Activated naive CD4-positive, alpha-beta T cell treated with anti-CD3 and anti-CD28 coated beads for 36 hours (primary cell): ENCODE measurements around the gene DYDC2. TPM values are rescaled to one million over a fixed set of nuclear protein-coding genes. Genes with fewer than 3 reads are reported as not detected.
"Not testable (repeated sequence)": the region's sequence is repeated elsewhere in the genome, so short reads cannot be mapped to it uniquely, and the experiment has no call there.

Source experiments
- CTCF ChIA-PET: fragments of 350-600 bp; sonication (Branson Sonifier 250); formaldehyde crosslinking; loops from one replicate; lab custom pipeline; 2021; ENCODE audit warnings: antibody characterized with exemption; lab: Charles Lee
- DNase-seq: peaks from one replicate; pipeline ENCODE4 v3.0.0-alpha.2; 2020
- H3K27ac Mint-ChIP-seq: one replicate; pipeline ENCODE4 v1.8.0; 2021; ENCODE audit warnings: mild to moderate bottlenecking, mixed read lengths
- H3K27me3 Mint-ChIP-seq: one replicate; pipeline ENCODE4 v1.8.0; 2021; ENCODE audit warnings: low read depth, mixed read lengths
- H3K36me3 Mint-ChIP-seq: one replicate; pipeline ENCODE4 v1.8.0; 2021; ENCODE audit warnings: low read depth, mixed read lengths
- H3K4me1 Mint-ChIP-seq: one replicate; pipeline ENCODE4 v1.8.0; 2021; ENCODE audit warnings: low read depth, mixed read lengths
- H3K4me3 Mint-ChIP-seq: one replicate; pipeline ENCODE4 v1.8.0; 2021; ENCODE audit warnings: mild to moderate bottlenecking, moderate library complexity, mixed read lengths
- H3K9me3 Mint-ChIP-seq: one replicate; pipeline ENCODE4 v1.8.0; 2021; ENCODE audit warnings: mixed read lengths
- intact Hi-C: fragments of 100-400 bp; cut with micrococcal nuclease; formaldehyde crosslinking; loops from one replicate; pipeline ENCODE4 v1.15.1; 2023
- total RNA-seq, 2 experiments: library from RNA; stranded (reverse); gene quantifications; one replicate each; pipeline ENCODE4 v1.2.3, GENCODE V29; 2021

Gene DYDC2
- total RNA-seq, 2 experiments from 2014 or later: not detected

GRCh38 chr10:80333983-80334382, 22.6 kb upstream of the DYDC2 start:
- Mint-ChIP-seq H3K27me3 (peaks cover 1% of the 10 kb centered on the region), H3K36me3 (no peaks in the 10 kb centered on the region), H3K9me3 (no peaks in the 10 kb centered on the region), H3K4me1 (no peaks in the 10 kb centered on the region), H3K4me3 (no peak overlapping the region), H3K27ac (no peak overlapping the region)
- intact Hi-C loops: no loop called here
- DNase-seq: no peak
- CTCF ChIA-PET: no interaction called here

- peaks cover 5% of the 10 kb centered on the region for H3K27me3 Mint-ChIP-seq
- H3K9me3 Mint-ChIP-seq: no peaks in the 10 kb centered on the region
- CTCF ChIA-PET: interaction anchor here (1.3 kb wide), 1 partner anchor 34 kb away, joined by 4 read pairs; no protein-coding TSS in a partner anchor
- no peak overlapping the region for H3K4me3 Mint-ChIP-seq
- no peaks in the 10 kb centered on the region for H3K4me1 Mint-ChIP-seq
- no peaks in the 10 kb centered on the region for H3K36me3 Mint-ChIP-seq
- no peak overlapping the region for H3K27ac Mint-ChIP-seq
- intact Hi-C loops: no loop called here
- DNase-seq: no peak
Observed at GRCh38 chr10:80344276-80344675, 12.3 kb upstream of the DYDC2 start.

GRCh38 chr10:80344912-80345311, 11.7 kb upstream of the DYDC2 start:
- no peak overlapping the region for H3K4me3 Mint-ChIP-seq
- no peaks in the 10 kb centered on the region for H3K4me1 Mint-ChIP-seq
- intact Hi-C loops: no loop called here
- no peak overlapping the region for H3K27ac Mint-ChIP-seq
- H3K9me3 Mint-ChIP-seq: no peaks in the 10 kb centered on the region
- H3K27me3 Mint-ChIP-seq: peaks cover 5% of the 10 kb centered on the region
- CTCF ChIA-PET: interaction anchor here (1.3 to 1.5 kb wide), 2 partner anchors 33 to 808 kb away, joined by 3 to 4 read pairs; no protein-coding TSS in a partner anchor
- no peaks in the 10 kb centered on the region for H3K36me3 Mint-ChIP-seq
- DNase-seq: no peak

GRCh38 chr10:80350251-80350650, 6.3 kb upstream of the DYDC2 start:
- DNase-seq: no peak
- Mint-ChIP-seq H3K27ac (no peak overlapping the region), H3K4me1 (no peaks in the 10 kb centered on the region), H3K27me3 (peaks cover 20% of the 10 kb centered on the region), H3K9me3 (no peaks in the 10 kb centered on the region), H3K4me3 (no peak overlapping the region), H3K36me3 (no peaks in the 10 kb centered on the region)
- intact Hi-C loops: no loop called here
- CTCF ChIA-PET: interaction anchor here (1.0 to 1.2 kb wide), 2 partner anchors 10 to 28 kb away, joined by 3 to 4 read pairs; no protein-coding TSS in a partner anchor

GRCh38 chr10:80351220-80351619, 5.4 kb upstream of the DYDC2 start:
- no peak for DNase-seq
- Mint-ChIP-seq H3K36me3 (no peaks in the 10 kb centered on the region), H3K4me3 (no peak overlapping the region), H3K4me1 (no peaks in the 10 kb centered on the region), H3K27me3 (peaks cover 25% of the 10 kb centered on the region), H3K9me3 (no peaks in the 10 kb centered on the region), H3K27ac (no peak overlapping the region)
- intact Hi-C loops: no loop called here
- CTCF ChIA-PET: interaction anchor here (1.2 kb wide), 1 partner anchor 27 kb away, joined by 4 read pairs; no protein-coding TSS in a partner anchor

- H3K4me1 Mint-ChIP-seq: peaks cover 8% of the 10 kb centered on the region
- DNase-seq: no peak
- intact Hi-C loops: no loop called here
- no peaks in the 10 kb centered on the region for H3K36me3 Mint-ChIP-seq
- peak overlapping the region; percentile 71 for H3K4me3 Mint-ChIP-seq
- CTCF ChIA-PET: interaction anchor here (0.7 kb wide), 1 partner anchor 21 kb away, joined by 4 read pairs; no protein-coding TSS in a partner anchor
- no peak overlapping the region for H3K27ac Mint-ChIP-seq
- peaks cover 2% of the 10 kb centered on the region for H3K9me3 Mint-ChIP-seq
- H3K27me3 Mint-ChIP-seq: peaks cover 19% of the 10 kb centered on the region
Observed at GRCh38 chr10:80356989-80357850, 639 bp downstream of the DYDC2 start.

GRCh38 chr10:80357851-80358125, 1.2 kb downstream of the DYDC2 start:
- no peaks in the 10 kb centered on the region for H3K36me3 Mint-ChIP-seq

GRCh38 chr10:80358925-80359324, 2.3 kb downstream of the DYDC2 start:
- H3K36me3 Mint-ChIP-seq, DNase-seq, H3K27ac Mint-ChIP-seq, intact Hi-C loops, H3K4me3 Mint-ChIP-seq, H3K9me3 Mint-ChIP-seq, H3K4me1 Mint-ChIP-seq: not testable (repeated sequence)
- peaks cover 15% of the 10 kb centered on the region for H3K27me3 Mint-ChIP-seq
- CTCF ChIA-PET: interaction anchor here (0.7 to 1.2 kb wide), 2 partner anchors 20 to 304 kb away, joined by 3 to 4 read pairs; no protein-coding TSS in a partner anchor

More at GRCh38 chr10:80357851-80358125, 1.2 kb downstream of the DYDC2 start:
- CTCF ChIA-PET: interaction anchor here (0.7 kb wide), 1 partner anchor 20 kb away, joined by 4 read pairs; no protein-coding TSS in a partner anchor
- Mint-ChIP-seq H3K4me3 (no peak overlapping the region), H3K9me3 (peaks cover 2% of the 10 kb centered on the region), H3K27ac (no peak overlapping the region), H3K4me1 (peaks cover 8% of the 10 kb centered on the region), H3K27me3 (peaks cover 17% of the 10 kb centered on the region)
- intact Hi-C loops: no loop called here
- no peak for DNase-seq

- CTCF ChIA-PET: interaction anchor here (0.7 to 1.2 kb wide), 2 partner anchors 10 to 304 kb away, joined by 3 to 4 read pairs; no protein-coding TSS in a partner anchor
- intact Hi-C loops: no loop called here
- Mint-ChIP-seq H3K36me3 (no peaks in the 10 kb centered on the region), H3K27me3 (peaks cover 15% of the 10 kb centered on the region), H3K4me3 (no peak overlapping the region), H3K27ac (no peak overlapping the region), H3K9me3 (peaks cover 2% of the 10 kb centered on the region), H3K4me1 (peaks cover 8% of the 10 kb centered on the region)
- DNase-seq: no peak
Observed at GRCh38 chr10:80359644-80360043, 3.1 kb downstream of the DYDC2 start.

GRCh38 chr10:80365510-80365909, 8.9 kb downstream of the DYDC2 start:
- intact Hi-C loops: no loop called here

GRCh38 chr10:80371467-80371866, 14.9 kb downstream of the DYDC2 start:
- Mint-ChIP-seq H3K4me1 (no peaks in the 10 kb centered on the region), H3K27ac (no peak overlapping the region), H3K4me3 (no peak overlapping the region), H3K36me3 (peaks cover 5% of the 10 kb centered on the region), H3K9me3 (peaks cover 8% of the 10 kb centered on the region), H3K27me3 (no peaks in the 10 kb centered on the region)
- intact Hi-C loops: no loop called here
- DNase-seq: no peak
- CTCF ChIA-PET: no interaction called here

More at GRCh38 chr10:80365510-80365909, 8.9 kb downstream of the DYDC2 start:
- CTCF ChIA-PET: interaction anchor here (0.7 to 3.2 kb wide), 2 partner anchors 12 to 342 kb away, joined by 4 to 14 read pairs; no protein-coding TSS in a partner anchor
- DNase-seq: no peak
- H3K4me3 Mint-ChIP-seq: no peak overlapping the region
- no peak overlapping the region for H3K27ac Mint-ChIP-seq
- no peaks in the 10 kb centered on the region for H3K27me3 Mint-ChIP-seq
- H3K9me3 Mint-ChIP-seq: peaks cover 8% of the 10 kb centered on the region
- peaks cover 6% of the 10 kb centered on the region for H3K36me3 Mint-ChIP-seq
- no peaks in the 10 kb centered on the region for H3K4me1 Mint-ChIP-seq

GRCh38 chr10:80372675-80373074, 16.1 kb downstream of the DYDC2 start:
- peaks cover 4% of the 10 kb centered on the region for H3K36me3 Mint-ChIP-seq
- peaks cover 2% of the 10 kb centered on the region for H3K9me3 Mint-ChIP-seq
- CTCF ChIA-PET: interaction anchor here (1.0 kb wide), 1 partner anchor 71 kb away, joined by 3 read pairs; no protein-coding TSS in a partner anchor
- no peak overlapping the region for H3K27ac Mint-ChIP-seq
- no peak for DNase-seq
- no peaks in the 10 kb centered on the region for H3K4me1 Mint-ChIP-seq
- intact Hi-C loops: no loop called here
- no peaks in the 10 kb centered on the region for H3K27me3 Mint-ChIP-seq
- no peak overlapping the region for H3K4me3 Mint-ChIP-seq
